HepG2 (cell line): ENCODE results near the gene RTN4. TPM values are rescaled to one million over a fixed set of nuclear protein-coding genes. Genes with fewer than 3 reads are reported as not detected.

ENCODE experiments used
- ATF1 ChIP-seq: IDR thresholded peaks from 2 replicates; pipeline ENCODE4 v1.6.1; 2016; ENCODE audit warnings: mild to moderate bottlenecking, control low read depth
- BCL3 ChIP-seq: sonication (generic); formaldehyde crosslinking; IDR thresholded peaks from 2 replicates; pipeline ENCODE4 v1.5.1; 2020; ENCODE audit warnings: mild to moderate bottlenecking, missing genetic modification reagents, moderate library complexity
- CREM ChIP-seq, 2 experiments: sonication (generic) in 1 of 2; formaldehyde crosslinking in 1 of 2; IDR thresholded peaks; 2 replicates each; pipeline versions ENCODE4 v1.4.0 to v1.6.1; 2016 to 2020; ENCODE audit warnings: antibody characterized with exemption in 1 of 2, mild to moderate bottlenecking in 1 of 2, missing genetic modification reagents in 1 of 2
- FOSL1 ChIP-seq: sonication (generic); formaldehyde crosslinking; IDR thresholded peaks from 2 replicates; pipeline ENCODE4 v1.9.0; 2021; ENCODE audit warnings: missing genetic modification reagents, borderline replicate concordance
- FOXA3 ChIP-seq: IDR thresholded peaks from 2 replicates; pipeline ENCODE4 v1.6.1; 2016; ENCODE audit warnings: missing genetic modification reagents, missing compliant biosample characterization
- GATAD2A ChIP-seq: IDR thresholded peaks from 2 replicates; pipeline ENCODE4 v1.6.1; 2016
- GLI4 ChIP-seq: sonication (generic); formaldehyde crosslinking; IDR thresholded peaks from 2 replicates; pipeline ENCODE4 v1.5.1; 2020; ENCODE audit warnings: missing genetic modification reagents, mild to moderate bottlenecking, moderate library complexity, borderline replicate concordance
- HDAC2 ChIP-seq: sonication (generic); formaldehyde crosslinking; IDR thresholded peaks from 2 replicates; pipeline ENCODE4 v1.4.0; 2020; ENCODE audit warnings: missing genetic modification reagents
- HMG20B ChIP-seq: conservative IDR thresholded peaks from 2 replicates; pipeline ENCODE4 v1.6.1; 2016; ENCODE audit warnings: missing genetic modification reagents, missing compliant biosample characterization
- HNRNPH1 ChIP-seq: fragments of 200-400 bp; formaldehyde crosslinking; optimal IDR thresholded peaks from 2 replicates; pipeline ENCODE3; 2017; ENCODE audit warnings: mild to moderate bottlenecking, low read depth, low read length
- HOXA5 ChIP-seq: sonication (generic); formaldehyde crosslinking; IDR thresholded peaks from 2 replicates; pipeline ENCODE4 v1.4.0; 2020; ENCODE audit warnings: missing genetic modification reagents
- IKZF5 ChIP-seq: IDR thresholded peaks from 2 replicates; pipeline ENCODE4 v1.6.1; 2018; ENCODE audit warnings: missing genetic modification reagents, mild to moderate bottlenecking, missing compliant biosample characterization
- JUN ChIP-seq: sonication (generic); formaldehyde crosslinking; IDR thresholded peaks from 2 replicates; pipeline ENCODE4 v1.4.0; 2020; ENCODE audit warnings: mild to moderate bottlenecking, missing genetic modification reagents
- MAFK ChIP-seq, 2 experiments: IDR thresholded peaks in 1 of 2; conservative IDR thresholded peaks in 1 of 2; 2 replicates each; pipeline ENCODE4 v1.6.1; 2011; ENCODE audit warnings: improper control_type of control experiment in 2 of 2, low read length in 2 of 2
- MED1 ChIP-seq: sonication (generic); formaldehyde crosslinking; IDR thresholded peaks from 2 replicates; pipeline ENCODE4 v1.4.0; 2020; ENCODE audit warnings: missing genetic modification reagents
- NR1H2 ChIP-seq: sonication (generic); formaldehyde crosslinking; IDR thresholded peaks from 2 replicates; pipeline ENCODE4 v1.8.1; 2022; ENCODE audit warnings: low read depth, missing genetic modification reagents, borderline replicate concordance
- RARA ChIP-seq: IDR thresholded peaks from 2 replicates; pipeline ENCODE4 v1.6.1; 2016; ENCODE audit warnings: missing genetic modification reagents, missing compliant biosample characterization
- RFX5 ChIP-seq: IDR thresholded peaks from 2 replicates; pipeline ENCODE4 v1.6.1; 2011; ENCODE audit warnings: low read depth, low read length, improper control_type of control experiment
- SMC3 ChIP-seq: IDR thresholded peaks from 2 replicates; pipeline ENCODE4 v1.6.1; 2011; ENCODE audit warnings: low read length, improper control_type of control experiment
- TRIM24 ChIP-seq: sonication (generic); formaldehyde crosslinking; IDR thresholded peaks from 2 replicates; pipeline ENCODE4 v1.8.0; 2022; ENCODE audit warnings: mild to moderate bottlenecking, missing genetic modification reagents
- ZNF234 ChIP-seq: sonication (generic); formaldehyde crosslinking; conservative IDR thresholded peaks from 2 replicates; pipeline ENCODE4 v1.5.1; 2020; ENCODE audit warnings: mild to moderate bottlenecking, missing genetic modification reagents
- ZNF367 ChIP-seq: sonication (generic); formaldehyde crosslinking; IDR thresholded peaks from 2 replicates; pipeline ENCODE4 v1.4.0; 2020; ENCODE audit warnings: missing genetic modification reagents, borderline replicate concordance
- ZNF431 ChIP-seq: sonication (generic); formaldehyde crosslinking; IDR thresholded peaks from 2 replicates; pipeline ENCODE4 v1.9.0; 2022; ENCODE audit warnings: missing genetic modification reagents, low read depth, mild to moderate bottlenecking, borderline replicate concordance
- ZNF546 ChIP-seq: sonication (generic); formaldehyde crosslinking; conservative IDR thresholded peaks from 2 replicates; pipeline ENCODE4 v1.8.1; 2023; ENCODE audit warnings: mild to moderate bottlenecking, missing genetic modification reagents
- ZNF598 ChIP-seq: sonication (generic); formaldehyde crosslinking; IDR thresholded peaks from 2 replicates; pipeline ENCODE4 v1.5.1; 2020; ENCODE audit warnings: mild to moderate bottlenecking, missing genetic modification reagents, borderline replicate concordance
- ZNF773 ChIP-seq: sonication (generic); formaldehyde crosslinking; IDR thresholded peaks from 2 replicates; pipeline ENCODE4 v1.4.0; 2020; ENCODE audit warnings: missing genetic modification reagents, borderline replicate concordance
- ZSCAN9 ChIP-seq: IDR thresholded peaks from 2 replicates; pipeline ENCODE4 v1.6.1; 2016; ENCODE audit warnings: borderline replicate concordance
- polyA plus RNA-seq, 8 experiments: library from polyadenylated mRNA; depleted of rRNA in 3 of 8; stranded (reverse) in 7 of 8; unstranded in 1 of 8; fragments of >200 nt; fragmentation: Illumina TruSeq in 4 of 8; extraction: Trizol in 4 of 8; gene quantifications; 2 replicates each; pipeline versions ENCODE4 v1.2.1 to v1.2.3, GENCODE V29; 2011 to 2016; ENCODE audit warnings: low read depth in 4 of 8, missing spikeins in 1 of 8, mixed read lengths in 1 of 8; ENCODE audit not compliant: insufficient read depth in 1 of 8
- total RNA-seq, 5 experiments: library from RNA; depleted of rRNA; stranded (reverse); fragments of >200 nt; fragmentation: Illumina TruSeq; extraction: Trizol; gene quantifications; 2 replicates each; pipeline ENCODE4 v1.2.3, GENCODE V29; 2016; ENCODE audit warnings: low read depth in 1 of 5
- TF ChIP-seq, protein P1 (sequence below): sonication (generic); formaldehyde crosslinking; IDR thresholded peaks from 2 replicates; pipeline ENCODE4 v1.4.0; 2020; ENCODE audit warnings: mild to moderate bottlenecking, low read depth, missing genetic modification reagents
- TF ChIP-seq, protein P2 (sequence below): IDR thresholded peaks from 2 replicates; pipeline ENCODE4 v1.6.1; 2016; ENCODE audit warnings: mild to moderate bottlenecking, missing biosample characterization, missing genetic modification reagents

Gene RTN4
- total and polyA plus RNA-seq, 2 of the 13 experiments (the other 11 are each of a cell fraction or from before 2014, with no cell fraction given), result 98.4 to 133 TPM

- TF ChIP-seq, protein P1, sequence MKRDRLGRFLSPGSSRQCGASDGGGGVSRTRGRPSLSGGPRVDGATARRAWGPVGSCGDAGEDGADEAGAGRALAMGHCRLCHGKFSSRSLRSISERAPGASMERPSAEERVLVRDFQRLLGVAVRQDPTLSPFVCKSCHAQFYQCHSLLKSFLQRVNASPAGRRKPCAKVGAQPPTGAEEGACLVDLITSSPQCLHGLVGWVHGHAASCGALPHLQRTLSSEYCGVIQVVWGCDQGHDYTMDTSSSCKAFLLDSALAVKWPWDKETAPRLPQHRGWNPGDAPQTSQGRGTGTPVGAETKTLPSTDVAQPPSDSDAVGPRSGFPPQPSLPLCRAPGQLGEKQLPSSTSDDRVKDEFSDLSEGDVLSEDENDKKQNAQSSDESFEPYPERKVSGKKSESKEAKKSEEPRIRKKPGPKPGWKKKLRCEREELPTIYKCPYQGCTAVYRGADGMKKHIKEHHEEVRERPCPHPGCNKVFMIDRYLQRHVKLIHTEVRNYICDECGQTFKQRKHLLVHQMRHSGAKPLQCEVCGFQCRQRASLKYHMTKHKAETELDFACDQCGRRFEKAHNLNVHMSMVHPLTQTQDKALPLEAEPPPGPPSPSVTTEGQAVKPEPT (CRISPR knock-in tag), result no peak
- TF ChIP-seq JUN (CRISPR knock-in tag) (no peak), GLI4 (CRISPR knock-in tag) (no peak), HDAC2 (CRISPR knock-in tag) (peak; percentile 18; the same call in 1 of the 2 replicates), RARA (CRISPR knock-in tag) (no peak), BCL3 (CRISPR knock-in tag) (no peak), ZNF367 (no peak), CREM (IDR thresholded peaks at IDR 0.05) (0 out of 2 replicates have a peak, but pooled peaks have one; percentile 15), CREM (CRISPR knock-in tag; IDR thresholded peaks at IDR 0.05) (no peak), SMC3 (no peak; the same call in 1 of the 2 replicates), TRIM24 (no peak), GATAD2A (CRISPR knock-in tag) (peak; percentile 45; the same call in 1 of the 2 replicates), ZNF431 (CRISPR knock-in tag) (no peak), ZNF598 (no peak), FOXA3 (no peak), HOXA5 (CRISPR knock-in tag) (no peak), ZNF234 (CRISPR knock-in tag) (no peak), ZNF546 (CRISPR knock-in tag) (no peak), HMG20B (no peak), IKZF5 (no peak), MED1 (CRISPR knock-in tag) (no peak), RFX5 (no peak), ATF1 (CRISPR knock-in tag) (no peak), MAFK (conservative IDR thresholded peaks at IDR 0.05 in 1 of 2, IDR thresholded peaks at IDR 0.05 in 1 of 2; ENCODE audit: low read length in 2 of 2) (no peak), FOSL1 (CRISPR knock-in tag) (no peak), ZNF773 (CRISPR knock-in tag) (no peak), NR1H2 (CRISPR knock-in tag) (no peak), ZSCAN9 (CRISPR knock-in tag) (0 out of 2 replicates have a peak, but pooled peaks have one; percentile 24), HNRNPH1 (no peak)
- TF ChIP-seq, protein P2, sequence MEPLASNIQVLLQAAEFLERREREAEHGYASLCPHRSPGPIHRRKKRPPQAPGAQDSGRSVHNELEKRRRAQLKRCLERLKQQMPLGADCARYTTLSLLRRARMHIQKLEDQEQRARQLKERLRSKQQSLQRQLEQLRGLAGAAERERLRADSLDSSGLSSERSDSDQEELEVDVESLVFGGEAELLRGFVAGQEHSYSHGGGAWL (CRISPR knock-in tag), result no peak
These were observed 2.5 kb downstream of the RTN4 start (continued) for GRCh38 chr2:55047677-55048299.
